ENCODE results near the gene CYBC1.

Gene CYBC1

DNA sequence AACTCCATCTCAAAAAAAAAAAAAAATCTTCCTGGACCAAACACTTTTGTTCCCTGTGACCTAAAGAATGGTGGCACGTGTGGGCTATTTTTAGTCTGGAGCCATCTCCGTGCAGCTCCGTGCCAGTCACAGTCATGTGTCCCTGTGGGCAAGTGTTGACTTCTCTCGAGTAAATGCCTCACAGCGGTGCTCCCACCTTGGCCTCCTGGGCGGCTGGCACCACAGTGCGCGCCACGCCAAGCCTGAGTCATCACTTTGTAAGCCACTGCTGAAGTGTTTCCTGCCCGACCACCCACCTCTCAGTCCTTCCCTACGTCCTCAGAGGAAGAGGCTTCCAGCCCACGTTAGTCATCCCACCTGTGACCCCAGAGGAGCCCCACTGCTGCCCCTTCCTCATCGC is 43.3 kb downstream of the CYBC1 start:
- DNase-seq, result no peak

GRCh38 chr17:82406131-82406671 is 44.4 kb downstream of the CYBC1 start:
- no peak for DNase-seq

GRCh38 chr17:82405051-82405450 is 45.5 kb downstream of the CYBC1 start:
- no peak for DNase-seq

- no peak for DNase-seq
These were observed 46.6 kb downstream of the CYBC1 start for GRCh38 chr17:82403662-82404660.

- DNase-seq, result no peak
These were observed 47.7 kb downstream of the CYBC1 start for GRCh38 chr17:82402865-82403264.

- DNase-seq, result peak; percentile 67
These were observed 49.7 kb downstream of the CYBC1 start for GRCh38 chr17:82400830-82401229.

DNA sequence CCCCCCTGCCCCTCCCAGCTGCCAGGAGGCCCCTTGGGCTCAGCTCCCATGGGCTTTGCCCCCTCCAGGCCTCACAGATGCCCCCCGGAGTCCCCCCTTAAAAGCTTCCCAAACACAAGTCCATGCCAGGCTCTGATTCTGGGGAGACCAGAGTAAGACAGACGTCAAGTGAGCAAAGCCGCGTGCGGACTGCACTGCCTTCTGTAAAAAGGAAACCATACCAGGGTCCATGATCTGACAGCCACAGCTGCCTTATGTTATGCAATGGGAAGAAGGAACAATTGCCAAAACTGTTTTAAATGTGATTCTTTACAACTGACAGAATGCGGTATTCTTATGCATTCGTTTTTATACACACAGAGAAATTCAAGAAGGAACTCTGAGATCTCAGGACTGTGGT is 50.3 kb downstream of the CYBC1 start:
- no peak for DNase-seq

DNA sequence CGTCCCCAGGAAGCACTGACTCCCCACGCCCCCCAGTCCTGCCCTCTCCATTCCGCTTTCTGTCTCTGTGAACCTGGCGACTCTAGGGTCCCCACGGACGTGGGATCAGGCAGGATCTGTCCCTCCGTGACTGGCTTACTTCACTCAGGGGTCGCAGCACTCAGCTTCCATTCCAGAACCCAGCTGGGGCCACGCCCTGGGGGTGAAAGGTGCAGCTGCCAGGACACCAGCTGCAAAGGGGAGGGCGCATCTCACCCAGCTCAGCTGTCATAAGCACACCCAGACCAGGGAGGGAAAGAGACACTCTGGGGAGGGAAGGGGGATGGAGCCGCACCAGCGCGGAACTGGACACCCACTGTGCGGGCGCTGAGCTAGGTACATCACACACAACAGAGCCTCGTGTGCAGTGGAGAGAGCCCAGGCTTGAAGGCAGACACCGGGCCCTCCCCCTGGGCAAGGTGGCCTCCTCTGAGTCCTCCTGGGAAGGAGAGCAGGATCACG is 50.9 kb downstream of the CYBC1 start:
- no peak for DNase-seq

DNA sequence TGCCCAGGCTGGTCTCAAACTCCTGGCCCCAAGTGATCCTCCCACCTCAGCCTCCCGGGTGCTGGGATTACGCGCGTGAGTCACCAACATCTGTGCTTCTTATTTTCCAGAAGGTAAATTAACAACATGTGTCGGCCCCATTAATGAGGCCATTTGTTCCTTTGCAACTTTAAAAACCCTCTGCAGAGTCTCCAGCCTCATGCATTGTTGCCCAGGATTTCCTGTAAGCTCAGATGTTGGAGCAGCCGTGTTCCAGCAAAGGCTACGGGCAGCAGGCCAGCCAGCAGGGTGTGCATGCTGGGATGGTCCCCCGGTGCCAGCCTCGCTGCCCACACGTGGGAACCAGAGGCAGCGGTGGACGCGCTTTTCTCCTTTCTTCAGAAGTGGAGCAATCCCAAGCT is 51.5 kb downstream of the CYBC1 start:
- no peak for DNase-seq

GRCh38 chr17:82397449-82398335 is 52.9 kb downstream of the CYBC1 start:
- no peak for DNase-seq

DNA sequence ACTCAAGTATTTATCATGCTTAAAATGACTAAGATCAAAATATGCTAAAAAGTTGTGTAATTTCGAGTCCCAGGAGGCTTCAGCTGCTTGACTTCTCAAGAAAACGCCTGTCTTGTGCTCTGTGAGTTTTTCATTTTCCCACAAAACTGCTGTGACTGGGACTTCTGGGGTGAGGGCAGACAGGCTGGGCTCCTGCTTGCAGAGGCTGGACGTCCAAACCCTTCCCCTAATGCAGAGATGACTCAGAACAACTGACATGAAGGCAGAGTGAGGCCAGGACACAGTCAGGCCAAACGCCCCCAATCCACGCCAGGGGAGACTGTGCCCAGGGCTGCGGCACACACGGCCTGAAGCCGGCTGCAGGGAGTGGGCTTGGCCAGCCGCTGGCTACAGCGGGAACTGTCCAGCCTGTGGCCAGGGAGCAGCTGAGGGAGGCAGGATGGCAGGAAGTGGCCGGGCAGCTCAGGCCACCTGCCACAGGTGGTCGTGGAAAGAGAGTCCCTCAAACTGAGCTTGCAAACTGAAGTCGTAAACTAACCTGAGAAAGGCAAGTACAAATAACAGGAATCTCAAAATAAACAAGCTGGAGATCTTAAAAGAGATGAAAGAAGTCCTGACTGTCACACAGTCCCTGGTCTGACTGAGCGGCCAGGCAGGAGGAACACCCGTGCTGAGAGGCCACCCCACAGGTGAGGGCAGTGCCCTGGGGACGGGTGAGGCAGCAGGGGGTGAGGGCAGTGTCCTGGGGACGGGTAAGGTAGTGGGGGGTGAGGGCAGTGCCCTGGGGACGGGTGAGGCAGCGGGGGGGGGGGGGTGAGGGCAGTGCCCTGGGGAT is 53.7 kb downstream of the CYBC1 start:
- no peak for DNase-seq

GRCh38 chr17:82394278-82394677 is 56.3 kb downstream of the CYBC1 start:
- no peak for DNase-seq

- no peak for DNase-seq
These were observed 57.6 kb downstream of the CYBC1 start for GRCh38 chr17:82392941-82393340.

Measured in CD4-positive, alpha-beta T cell treated with Interleukin-17A for 4 hours (primary cell).